ENCODE results near the gene CCDC40.

DNA sequence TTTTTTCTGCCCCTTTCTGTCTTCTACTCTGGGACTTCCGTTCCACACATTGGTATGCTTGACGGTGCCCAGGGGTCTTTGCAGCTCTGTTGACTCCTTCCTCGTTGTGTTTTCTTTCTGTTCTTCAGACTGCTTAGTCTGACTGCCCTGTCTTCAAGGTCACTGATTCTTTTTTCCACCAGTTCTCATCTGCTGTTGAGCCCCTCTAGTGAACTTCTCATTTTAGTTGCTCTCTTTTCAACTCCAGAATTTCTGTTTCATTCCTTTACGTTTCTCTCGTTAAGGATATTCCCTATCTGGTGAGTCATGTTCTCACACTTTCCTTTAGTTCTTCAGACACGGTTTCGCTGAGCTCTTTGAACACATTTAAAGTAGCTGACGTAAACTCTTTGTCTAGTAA is 78.7 kb downstream of the CCDC40 start:
- no peak for TF ChIP-seq POLR2A (IDR thresholded peaks at IDR 0.05)
- TF ChIP-seq, protein P1, sequence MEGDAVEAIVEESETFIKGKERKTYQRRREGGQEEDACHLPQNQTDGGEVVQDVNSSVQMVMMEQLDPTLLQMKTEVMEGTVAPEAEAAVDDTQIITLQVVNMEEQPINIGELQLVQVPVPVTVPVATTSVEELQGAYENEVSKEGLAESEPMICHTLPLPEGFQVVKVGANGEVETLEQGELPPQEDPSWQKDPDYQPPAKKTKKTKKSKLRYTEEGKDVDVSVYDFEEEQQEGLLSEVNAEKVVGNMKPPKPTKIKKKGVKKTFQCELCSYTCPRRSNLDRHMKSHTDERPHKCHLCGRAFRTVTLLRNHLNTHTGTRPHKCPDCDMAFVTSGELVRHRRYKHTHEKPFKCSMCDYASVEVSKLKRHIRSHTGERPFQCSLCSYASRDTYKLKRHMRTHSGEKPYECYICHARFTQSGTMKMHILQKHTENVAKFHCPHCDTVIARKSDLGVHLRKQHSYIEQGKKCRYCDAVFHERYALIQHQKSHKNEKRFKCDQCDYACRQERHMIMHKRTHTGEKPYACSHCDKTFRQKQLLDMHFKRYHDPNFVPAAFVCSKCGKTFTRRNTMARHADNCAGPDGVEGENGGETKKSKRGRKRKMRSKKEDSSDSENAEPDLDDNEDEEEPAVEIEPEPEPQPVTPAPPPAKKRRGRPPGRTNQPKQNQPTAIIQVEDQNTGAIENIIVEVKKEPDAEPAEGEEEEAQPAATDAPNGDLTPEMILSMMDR (IDR thresholded peaks at IDR 0.05), result no peak
